GM10266 (cell line): ENCODE data around the gene NIT2.

Experiments
- DNase-seq: peaks from one replicate; pipeline ENCODE4 v3.0.0; 2012; ENCODE audit errors: extremely low spot score
- CTCF ChIP-seq: IDR thresholded peaks from 2 replicates; pipeline ENCODE4 v1.5.1; 2012; ENCODE audit warnings: mild to moderate bottlenecking, low read depth; ENCODE audit not compliant: control insufficient read depth, insufficient read depth; ENCODE audit errors: missing control alignments

Gene NIT2

GRCh38 chr3:100359035-100359434 is 24.5 kb downstream of the NIT2 start:
- DNase-seq: no peak
- no peak for TF ChIP-seq CTCF

- TF ChIP-seq CTCF: no peak
- DNase-seq: no peak
Observed at GRCh38 chr3:100360757-100361496, 26.4 kb downstream of the NIT2 start.

DNA sequence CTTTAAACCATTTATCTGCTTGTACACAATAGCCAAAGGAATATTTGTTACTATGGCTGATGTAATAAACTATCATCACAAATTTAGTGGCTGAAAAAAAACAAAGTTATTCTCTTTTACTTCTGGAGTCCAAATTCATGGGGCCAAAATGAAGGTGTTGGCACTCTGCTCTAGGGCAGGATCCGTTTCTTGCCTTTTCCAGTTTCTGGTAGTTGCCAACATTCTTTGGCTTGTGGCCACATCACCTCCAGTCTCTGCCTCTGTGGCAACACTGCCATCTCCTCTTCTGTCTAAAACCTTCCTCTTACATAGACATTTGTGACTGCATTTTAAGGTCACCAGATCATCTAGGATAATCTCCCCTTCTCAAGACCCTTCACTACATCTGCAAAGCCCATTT is 27.3 kb downstream of the NIT2 start:
- DNase-seq: no peak
- no peak for TF ChIP-seq CTCF

GRCh38 chr3:100364421-100364820 is 29.9 kb downstream of the NIT2 start:
- no peak for DNase-seq
- no peak for TF ChIP-seq CTCF

DNA sequence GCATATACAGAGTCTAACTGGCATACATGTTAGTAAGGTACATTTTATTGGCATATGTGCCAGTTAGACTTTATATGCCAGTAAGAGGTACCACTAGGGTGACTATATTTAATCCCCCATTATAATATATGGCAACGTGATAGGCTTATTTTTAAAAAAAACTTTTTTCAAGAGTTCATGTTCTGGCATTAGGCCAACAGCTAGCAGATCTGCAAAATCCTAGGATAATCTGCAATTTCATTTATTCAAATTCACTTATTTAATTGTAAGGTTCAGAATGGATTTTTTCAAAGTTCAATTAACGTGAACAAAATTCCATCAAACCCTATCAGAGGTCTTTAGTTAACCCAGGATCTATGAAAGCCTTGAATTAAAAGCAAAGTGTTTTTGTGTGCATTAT is 31.9 kb downstream of the NIT2 start:
- no peak for TF ChIP-seq CTCF
- no peak for DNase-seq

- TF ChIP-seq CTCF: no peak
- no peak for DNase-seq
Observed at GRCh38 chr3:100368441-100368840, 33.9 kb downstream of the NIT2 start.

GRCh38 chr3:100370756-100371155 is 36.2 kb downstream of the NIT2 start:
- no peak for DNase-seq
- no peak for TF ChIP-seq CTCF
